Measurements from ENCODE around the gene RXRA.

- TF ChIP-seq POLR2AphosphoS5 (IDR thresholded peaks at IDR 0.05; ENCODE audit: borderline replicate concordance, low read depth, low read length) (no peak), EZH2 (IDR thresholded peaks at IDR 0.05) (no peak)
Measured at GRCh38 chr9:134453776-134454475, 127.7 kb downstream of the RXRA start.
